NCI-H446 treated with DMSO at 0.1 percent for 48 hours (cell line): ENCODE measurements around the gene CACNB4.

ENCODE experiments used
- DNase-seq: peaks from one replicate; lab custom pipeline; 2025; lab: John Stamatoyannopoulos, UW

Gene CACNB4

GRCh38 chr2:151786077-151786476 is 312.8 kb downstream of the CACNB4 start:
- DNase-seq = no peak

- DNase-seq = no peak
Observed at GRCh38 chr2:151783133-151783520, 315.7 kb downstream of the CACNB4 start.
